Karpas-422 (cell line): ENCODE results near the gene CYS1. TPM values are rescaled to one million over a fixed set of nuclear protein-coding genes. Genes with fewer than 3 reads are reported as not detected.

ENCODE experiments used
- DNase-seq: peaks from one replicate; pipeline ENCODE4 v3.0.0-alpha.2; 2015
- H2AFZ ChIP-seq: fragments of 200-600 bp; sonication (generic); 2 replicates; pipeline ENCODE4 v1.6.1; 2014; ENCODE audit warnings: antibody characterized with exemption, low read length, mixed read lengths
- H3K27ac ChIP-seq: fragments of 200-600 bp; sonication (generic); 2 replicates; pipeline ENCODE4 v1.5.1; 2014; ENCODE audit warnings: mild to moderate bottlenecking, low read length, moderate library complexity
- H3K27me3 ChIP-seq: fragments of 200-600 bp; sonication (generic); 2 replicates; pipeline ENCODE4 v1.6.1; 2014; ENCODE audit warnings: low read length, mixed read lengths
- H3K36me3 ChIP-seq: fragments of 200-600 bp; sonication (generic); 2 replicates; pipeline ENCODE4 v1.6.1; 2014; ENCODE audit warnings: low read length, mixed read lengths; ENCODE audit not compliant: insufficient read depth
- H3K4me1 ChIP-seq: fragments of 200-600 bp; sonication (generic); 2 replicates; pipeline ENCODE4 v1.6.1; 2014; ENCODE audit warnings: mild to moderate bottlenecking, low read length, mixed read lengths
- H3K4me2 ChIP-seq: fragments of 200-600 bp; sonication (generic); 2 replicates; pipeline ENCODE4 v1.6.1; 2014; ENCODE audit warnings: low read length, low read depth, mild to moderate bottlenecking; ENCODE audit not compliant: poor library complexity, severe bottlenecking
- H3K4me3 ChIP-seq: fragments of 200-600 bp; sonication (generic); 2 replicates; pipeline ENCODE4 v1.5.1; 2014; ENCODE audit warnings: mild to moderate bottlenecking, antibody characterized with exemption, low read length, mixed read lengths
- H3K79me2 ChIP-seq: fragments of 200-600 bp; sonication (generic); 2 replicates; pipeline ENCODE4 v1.6.1; 2014; ENCODE audit warnings: mild to moderate bottlenecking, low read length, mixed read lengths
- H3K9ac ChIP-seq: fragments of 200-600 bp; sonication (generic); 2 replicates; pipeline ENCODE4 v1.6.0; 2014; ENCODE audit warnings: low read length
- H3K9me2 ChIP-seq: fragments of 200-600 bp; sonication (generic), shearing (Covaris generic); replicated peaks from 2 replicates; pipeline ENCODE4 v1.6.0; 2014; ENCODE audit warnings: mild to moderate bottlenecking, low read length, moderate library complexity; ENCODE audit not compliant: insufficient read depth
- H3K9me3 ChIP-seq: fragments of 300-700, 200-600 bp; sonication (generic); 2 replicates; pipeline ENCODE4 v1.6.1; 2014; ENCODE audit warnings: low read length, mixed read lengths
- H4K20me1 ChIP-seq: fragments of 200-600 bp; sonication (generic); 2 replicates; pipeline ENCODE4 v1.6.1; 2014; ENCODE audit warnings: mild to moderate bottlenecking, antibody characterized with exemption, low read length, low read depth; ENCODE audit not compliant: insufficient read depth
- total RNA-seq: library from RNA; depleted of rRNA; stranded (reverse); fragments of >200 nt; shearing (Covaris generic); gene quantifications from 2 replicates; pipeline ENCODE4 v1.2.3, GENCODE V29; 2014; ENCODE audit warnings: low replicate concordance

Gene CYS1
- total RNA-seq, 1 experiment from 2014 or later = not detected

DNA sequence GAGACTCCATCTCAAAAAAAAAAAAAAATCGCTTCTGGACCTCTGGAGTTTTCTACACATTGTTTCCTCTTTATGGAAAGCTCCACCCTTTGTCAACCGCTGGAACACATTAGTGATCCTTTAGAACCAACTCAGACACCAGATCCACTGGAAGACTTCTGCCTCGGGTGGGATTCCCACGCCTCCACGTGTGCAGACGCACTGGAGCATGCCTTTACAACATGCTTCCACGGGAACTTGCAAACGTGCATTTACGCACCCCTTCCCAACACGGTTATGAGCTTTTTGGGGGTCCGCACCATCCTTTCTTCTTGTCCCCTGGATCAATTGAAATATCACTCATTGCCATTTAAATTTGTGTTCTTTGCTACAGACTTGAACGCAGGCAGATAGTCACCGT lies 5.1 kb downstream of the CYS1 start:
- peaks cover 5% of the 10 kb centered on the region; the same call in 1 of the 2 replicates for H4K20me1 ChIP-seq
- H3K36me3 ChIP-seq = no peaks in the 10 kb centered on the region
- no peak overlapping the region for H2AFZ ChIP-seq
- H3K79me2 ChIP-seq = no peaks in the 10 kb centered on the region
- no peak overlapping the region for H3K27ac ChIP-seq
- H3K4me3 ChIP-seq = no peak overlapping the region
- no peaks in the 10 kb centered on the region for H3K9me2 ChIP-seq
- H3K9me3 ChIP-seq = no peaks in the 10 kb centered on the region
- H3K4me1 ChIP-seq = peaks cover 20% of the 10 kb centered on the region
- no peak overlapping the region for H3K4me2 ChIP-seq
- H3K27me3 ChIP-seq = 0 out of 2 replicates have a peak, but pooled peaks cover 3% of the 10 kb centered on the region
- no peak overlapping the region for H3K9ac ChIP-seq
- no peak for DNase-seq

DNA sequence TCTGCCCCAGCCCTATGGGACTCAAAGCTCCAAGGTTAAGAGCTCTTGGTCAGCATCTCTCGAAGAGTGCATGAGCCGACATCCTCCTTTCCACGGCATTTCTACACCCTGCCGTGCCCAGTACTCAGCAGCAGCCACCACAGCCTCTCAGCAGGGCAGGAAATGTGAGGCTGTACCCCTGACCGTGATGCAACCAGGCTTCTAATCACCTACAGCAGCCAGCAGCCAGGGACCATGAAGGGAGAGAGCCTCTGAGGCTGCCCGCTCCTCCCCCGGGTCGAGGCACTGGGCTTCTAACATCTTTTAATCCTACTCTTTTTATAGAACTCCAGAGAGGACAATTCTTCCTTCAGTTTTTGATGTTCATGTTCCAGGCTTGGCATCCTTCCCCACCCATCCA lies 6.5 kb downstream of the CYS1 start:
- Histone ChIP-seq H3K27ac (no peak overlapping the region), H3K9ac (no peak overlapping the region), H4K20me1 (peaks cover 5% of the 10 kb centered on the region; the same call in 1 of the 2 replicates), H3K36me3 (no peaks in the 10 kb centered on the region), H3K79me2 (no peaks in the 10 kb centered on the region), H3K4me3 (no peak overlapping the region), H2AFZ (no peak overlapping the region), H3K4me2 (peak overlapping the region; percentile 44), H3K4me1 (peaks cover 12% of the 10 kb centered on the region), H3K9me3 (no peaks in the 10 kb centered on the region), H3K27me3 (0 out of 2 replicates have a peak, but pooled peaks cover 3% of the 10 kb centered on the region), H3K9me2 (no peaks in the 10 kb centered on the region)
- no peak for DNase-seq

DNA sequence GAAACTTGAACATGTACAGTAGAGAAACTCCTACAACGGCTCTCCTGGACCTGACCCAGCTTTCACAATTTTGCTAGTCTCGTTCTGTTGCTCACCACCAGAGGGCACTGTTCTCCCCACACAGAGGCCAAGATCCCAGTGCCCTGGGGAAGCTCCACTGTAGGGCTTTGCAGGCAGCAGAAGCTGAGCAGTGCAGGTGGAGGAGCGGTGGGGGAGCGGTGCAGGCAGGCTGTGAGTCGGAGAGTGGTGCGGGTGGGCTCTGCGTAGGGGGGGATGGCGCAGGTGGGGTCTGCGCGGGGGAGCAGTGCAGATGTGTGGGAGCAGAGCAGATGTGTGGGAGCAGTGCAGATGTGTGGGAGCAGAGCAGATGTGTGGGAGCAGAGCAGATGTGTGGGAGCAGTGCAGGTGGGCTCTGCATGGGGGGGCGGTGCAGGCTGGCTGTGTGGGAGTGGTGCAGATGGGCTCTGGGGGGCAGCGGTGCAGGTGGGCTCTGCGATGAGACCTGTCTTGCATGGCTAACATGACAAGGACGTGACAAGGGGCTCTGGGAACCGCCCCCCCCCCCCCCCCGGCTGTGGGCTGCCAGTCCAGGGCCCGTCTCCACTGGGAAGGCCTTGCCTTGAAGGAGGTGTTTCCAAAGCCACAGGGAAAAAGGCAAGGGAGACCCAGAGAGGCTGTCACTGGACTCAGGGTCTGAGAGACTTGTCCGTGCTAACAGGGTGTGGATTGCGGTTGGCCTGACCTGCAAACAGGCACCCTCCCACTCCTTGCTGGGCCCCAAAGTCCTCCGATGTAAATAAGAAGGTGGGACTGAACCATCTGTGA lies 7.3 kb downstream of the CYS1 start:
- no peak overlapping the region for H2AFZ ChIP-seq
- H3K27ac ChIP-seq = no peak overlapping the region
- peak; percentile 93 for DNase-seq
- no peak overlapping the region for H3K4me3 ChIP-seq
- no peaks in the 10 kb centered on the region for H3K9me3 ChIP-seq
- peak overlapping the region; percentile 44 for H3K4me2 ChIP-seq
- no peaks in the 10 kb centered on the region for H3K79me2 ChIP-seq
- H4K20me1 ChIP-seq = peaks cover 5% of the 10 kb centered on the region; the same call in 1 of the 2 replicates
- H3K9me2 ChIP-seq = no peaks in the 10 kb centered on the region
- peaks cover 12% of the 10 kb centered on the region for H3K4me1 ChIP-seq
- no peaks in the 10 kb centered on the region for H3K36me3 ChIP-seq
- 0 out of 2 replicates have a peak overlapping the region, but pooled peaks have one; percentile 5 for H3K9ac ChIP-seq
- no peaks in the 10 kb centered on the region for H3K27me3 ChIP-seq

DNA sequence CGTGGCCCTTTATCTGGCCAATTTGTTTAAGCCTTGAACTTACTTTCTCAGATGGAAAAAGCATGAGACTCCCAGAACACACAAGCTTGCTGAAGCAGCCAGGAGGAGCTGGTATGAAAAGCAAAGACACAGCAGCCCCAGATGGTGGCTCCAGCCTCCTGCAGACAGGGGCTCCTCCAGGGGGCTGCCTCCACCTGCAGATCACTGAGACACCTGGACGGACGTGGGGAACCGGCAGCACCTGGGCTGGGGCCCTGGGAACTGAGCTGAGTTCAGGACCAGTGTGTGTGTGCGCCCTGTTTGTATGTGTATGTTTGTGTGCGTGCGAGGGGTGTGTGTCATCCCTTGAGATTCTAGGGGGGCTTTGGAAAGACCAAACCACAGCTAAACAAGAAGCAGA lies 8.6 kb downstream of the CYS1 start:
- H3K4me3 ChIP-seq = no peak overlapping the region
- H3K27me3 ChIP-seq = no peaks in the 10 kb centered on the region
- H3K27ac ChIP-seq = no peak overlapping the region
- H3K79me2 ChIP-seq = no peaks in the 10 kb centered on the region
- H3K4me1 ChIP-seq = peaks cover 12% of the 10 kb centered on the region
- H3K9me3 ChIP-seq = no peaks in the 10 kb centered on the region
- H2AFZ ChIP-seq = no peak overlapping the region
- no peak for DNase-seq
- H4K20me1 ChIP-seq = peaks cover 5% of the 10 kb centered on the region; the same call in 1 of the 2 replicates
- H3K9ac ChIP-seq = no peak overlapping the region
- no peaks in the 10 kb centered on the region for H3K9me2 ChIP-seq
- no peak overlapping the region for H3K4me2 ChIP-seq
- no peaks in the 10 kb centered on the region for H3K36me3 ChIP-seq

DNA sequence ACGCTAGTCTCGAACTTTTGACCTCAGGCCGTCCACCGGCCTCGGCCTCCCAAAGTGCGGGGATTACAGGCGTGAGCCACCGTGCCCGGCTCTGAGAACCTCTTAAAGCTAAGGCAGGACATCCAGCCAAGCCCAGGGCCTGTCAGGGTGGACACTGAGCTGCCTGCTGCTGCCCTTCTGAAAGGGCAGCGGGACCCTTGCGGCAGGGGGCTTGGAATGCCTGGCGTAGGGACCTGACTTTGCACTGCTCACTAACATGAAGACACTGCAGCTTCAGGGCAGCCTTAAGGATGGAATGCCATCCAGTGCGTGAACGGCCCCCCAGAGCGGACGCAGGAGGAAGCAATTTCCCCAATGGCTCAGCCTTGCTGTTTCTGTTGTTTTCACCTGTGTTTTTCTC lies 9.0 kb downstream of the CYS1 start:
- Histone ChIP-seq H2AFZ (no peak overlapping the region), H3K4me1 (peaks cover 12% of the 10 kb centered on the region), H3K27me3 (no peaks in the 10 kb centered on the region), H3K79me2 (no peaks in the 10 kb centered on the region), H3K9me3 (no peaks in the 10 kb centered on the region), H3K4me3 (no peak overlapping the region), H3K9me2 (no peaks in the 10 kb centered on the region), H4K20me1 (peaks cover 5% of the 10 kb centered on the region; the same call in 1 of the 2 replicates), H3K27ac (no peak overlapping the region), H3K4me2 (no peak overlapping the region), H3K36me3 (no peaks in the 10 kb centered on the region), H3K9ac (no peak overlapping the region)
- no peak for DNase-seq

DNA sequence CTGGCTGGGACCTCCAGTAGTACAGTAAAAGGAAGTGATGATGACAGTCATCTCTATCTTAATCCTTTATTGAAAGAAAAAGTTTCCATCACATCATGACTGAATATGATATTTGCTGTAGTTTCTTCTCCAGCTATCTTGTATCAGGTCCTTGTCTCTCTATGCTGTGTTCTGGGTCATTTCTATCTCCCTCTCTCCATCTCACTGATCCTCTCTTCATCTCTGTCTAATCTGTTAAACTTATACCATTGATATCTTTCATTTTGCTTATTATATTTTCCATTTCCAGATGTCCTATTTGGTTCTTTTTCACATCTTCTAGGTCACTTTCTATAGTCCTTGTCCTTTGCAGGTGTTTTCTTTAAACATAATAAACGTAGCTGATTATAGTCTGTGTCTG lies 12.3 kb downstream of the CYS1 start:
- H3K4me1 ChIP-seq = peaks cover 3% of the 10 kb centered on the region
- no peak overlapping the region for H2AFZ ChIP-seq

DNA sequence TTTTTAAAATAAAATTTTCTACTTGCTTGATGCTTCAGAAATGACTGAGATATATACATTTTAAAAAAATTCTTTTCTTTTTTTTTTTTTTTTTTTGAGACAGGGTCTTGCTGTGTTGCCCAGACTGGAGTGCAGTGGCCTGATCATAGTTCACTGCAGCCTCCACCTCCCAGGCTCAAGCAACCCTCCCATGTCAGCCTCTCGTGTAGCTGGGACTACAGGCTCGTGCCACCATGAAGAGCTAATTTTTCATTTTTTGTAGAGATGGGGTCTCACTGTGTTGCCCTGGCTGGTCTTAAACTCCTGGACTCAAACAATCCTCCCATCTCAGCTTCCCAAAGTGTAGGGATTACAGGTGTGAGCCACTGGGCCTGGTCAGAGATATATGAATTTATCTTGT lies 12.9 kb downstream of the CYS1 start:
- DNase-seq = no peak

More for the DNA sequence above, 12.3 kb downstream of the CYS1 start:
- Histone ChIP-seq H3K9me2 (no peaks in the 10 kb centered on the region), H3K9me3 (no peaks in the 10 kb centered on the region), H3K27ac (no peak overlapping the region), H3K27me3 (no peaks in the 10 kb centered on the region), H3K9ac (no peak overlapping the region), H3K36me3 (no peaks in the 10 kb centered on the region), H3K79me2 (no peaks in the 10 kb centered on the region), H3K4me2 (no peak overlapping the region), H4K20me1 (no peaks in the 10 kb centered on the region), H3K4me3 (no peak overlapping the region)
- DNase-seq = no peak

DNA sequence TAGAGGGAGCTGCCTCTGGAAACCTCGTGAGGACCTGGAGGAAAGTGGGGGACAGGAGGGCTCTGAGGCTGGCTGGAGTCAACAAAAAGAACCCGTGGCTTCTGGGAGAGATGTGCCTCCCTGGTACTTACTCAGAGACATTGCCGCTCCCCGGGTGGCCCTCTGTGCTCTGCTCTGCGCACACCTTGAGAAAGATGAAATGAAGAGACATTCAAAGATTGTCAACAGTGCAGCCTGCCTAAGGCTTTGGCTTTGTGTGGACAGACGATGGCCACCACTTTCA lies 14.5 kb downstream of the CYS1 start:
- no peaks in the 10 kb centered on the region for H3K4me1 ChIP-seq
- no peak for DNase-seq
- H3K36me3 ChIP-seq = no peaks in the 10 kb centered on the region
- H3K4me3 ChIP-seq = no peak overlapping the region
- no peak overlapping the region for H3K9ac ChIP-seq
- no peak overlapping the region for H3K4me2 ChIP-seq
- H3K9me2 ChIP-seq = no peaks in the 10 kb centered on the region
- H3K9me3 ChIP-seq = no peaks in the 10 kb centered on the region
- H3K27me3 ChIP-seq = no peaks in the 10 kb centered on the region
- H4K20me1 ChIP-seq = no peaks in the 10 kb centered on the region
- no peaks in the 10 kb centered on the region for H3K79me2 ChIP-seq
- H2AFZ ChIP-seq = no peak overlapping the region
- H3K27ac ChIP-seq = no peak overlapping the region

More for the DNA sequence above, 12.9 kb downstream of the CYS1 start:
- H3K27me3 ChIP-seq = no peaks in the 10 kb centered on the region
- no peaks in the 10 kb centered on the region for H3K9me2 ChIP-seq
- no peaks in the 10 kb centered on the region for H3K79me2 ChIP-seq
- H3K4me1 ChIP-seq = no peaks in the 10 kb centered on the region
- no peak overlapping the region for H3K27ac ChIP-seq
- H3K4me3 ChIP-seq = no peak overlapping the region
- no peak overlapping the region for H3K9ac ChIP-seq
- H2AFZ ChIP-seq = no peak overlapping the region
- no peaks in the 10 kb centered on the region for H3K36me3 ChIP-seq
- no peak overlapping the region for H3K4me2 ChIP-seq
- H3K9me3 ChIP-seq = no peaks in the 10 kb centered on the region
- H4K20me1 ChIP-seq = no peaks in the 10 kb centered on the region
